GM13977 (cell line): Measurements from ENCODE around the gene GPR151.

Source experiments
- DNase-seq: peaks from one replicate; pipeline ENCODE4 v3.0.0; 2012; ENCODE audit warnings: low spot score
- CTCF ChIP-seq: IDR thresholded peaks from 2 replicates; pipeline ENCODE4 v1.5.1; 2012; ENCODE audit warnings: mild to moderate bottlenecking, control low read depth; ENCODE audit not compliant: insufficient read depth; ENCODE audit errors: extremely low read depth, missing control alignments
- in situ Hi-C: fragments of 300-500 bp; cut with MboI; formaldehyde crosslinking; loops from one replicate; pipeline ENCODE4 v1.12.0; 2022; ENCODE audit warnings: low sequenced_read_pairs, low pct_unique_long_range_greater_than_20kb, mixed read lengths, inconsistent platforms; ENCODE audit not compliant: unreplicated experiment

Gene GPR151

GRCh38 chr5:146466521-146467349 lies 49.3 kb downstream of the GPR151 start:
- no peak for DNase-seq
- in situ Hi-C loops = no loop called here
- TF ChIP-seq CTCF = peak; percentile 35

GRCh38 chr5:146463446-146463845 lies 52.5 kb downstream of the GPR151 start:
- no peak for DNase-seq
- TF ChIP-seq CTCF = no peak
- in situ Hi-C loops = no loop called here
